ENCODE results near the gene SNRNP25. TPM values are rescaled to one million over a fixed set of nuclear protein-coding genes. Genes with fewer than 3 reads are reported as not detected.

SNRNP25 gene
- total RNA-seq, 1 donor from 2014 or later = 60.8 TPM

DNA sequence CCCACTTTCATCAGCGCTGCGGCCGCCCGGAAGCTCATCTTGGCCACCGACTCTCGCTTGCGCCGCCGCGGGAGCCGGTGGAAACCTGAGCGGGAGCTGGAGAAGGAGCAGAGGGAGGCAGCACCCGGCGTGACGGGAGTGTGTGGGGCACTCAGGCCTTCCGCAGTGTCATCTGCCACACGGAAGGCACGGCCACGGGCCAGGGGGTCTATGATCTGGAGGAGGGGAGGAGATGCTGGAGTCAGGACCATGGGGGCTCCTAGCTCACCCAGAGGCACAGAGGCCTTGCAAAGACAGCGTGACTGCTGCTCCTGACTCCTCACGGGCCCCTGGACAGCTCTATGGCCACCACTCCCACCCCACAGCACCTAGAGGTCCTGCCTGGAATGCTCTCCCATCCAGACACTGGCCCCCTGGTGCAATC, 9.4 kb downstream of the SNRNP25 start:
- intact Hi-C loops (cut with micrococcal nuclease) = no loop called here

GRCh38 chr16:63466-63865, 9.8 kb downstream of the SNRNP25 start:
- intact Hi-C loops (cut with micrococcal nuclease) = no loop called here

- intact Hi-C loops (cut with micrococcal nuclease) = no loop called here
Measured at GRCh38 chr16:63998-64913, 10.6 kb downstream of the SNRNP25 start.

GRCh38 chr16:64914-65255, 11.3 kb downstream of the SNRNP25 start:
- intact Hi-C loops (cut with micrococcal nuclease) = loop anchor here (1.0 kb wide), 5 partner anchors 12 to 297 kb away; partner anchors contain the start of genes POLR3K and SNRNP25

- intact Hi-C loops (cut with micrococcal nuclease) = loop anchor here (1.0 kb wide), 5 partner anchors 12 to 297 kb away; partner anchors contain the start of genes POLR3K and SNRNP25
Measured at GRCh38 chr16:65745-66144, 12.1 kb downstream of the SNRNP25 start.

- intact Hi-C loops (cut with micrococcal nuclease) = no loop called here
Measured at GRCh38 chr16:66309-67182, 12.9 kb downstream of the SNRNP25 start.

GRCh38 chr16:67183-67791, 13.7 kb downstream of the SNRNP25 start:
- intact Hi-C loops (cut with micrococcal nuclease) = no loop called here

- intact Hi-C loops (cut with micrococcal nuclease) = no loop called here
Measured at GRCh38 chr16:67884-68789, 14.5 kb downstream of the SNRNP25 start.

GRCh38 chr16:69181-69580, 15.6 kb downstream of the SNRNP25 start:
- intact Hi-C loops (cut with micrococcal nuclease) = no loop called here

DNA sequence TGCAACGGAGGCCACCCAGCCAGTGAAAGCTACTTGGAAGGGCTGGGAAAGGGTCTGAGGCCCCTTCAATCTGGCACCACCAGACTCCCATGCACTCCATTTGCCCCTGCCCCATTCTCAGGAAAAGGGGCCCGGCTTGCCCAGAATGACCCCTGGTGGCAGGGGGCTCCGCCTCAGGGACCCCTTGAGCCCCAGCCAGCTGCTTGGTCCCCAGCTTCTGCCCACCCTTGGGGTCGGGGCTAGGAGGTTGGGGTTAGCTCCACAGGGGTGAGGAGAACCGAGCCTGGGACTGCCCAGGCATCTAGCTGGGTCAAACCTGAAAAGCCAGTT, 17.5 kb downstream of the SNRNP25 start:
- intact Hi-C loops (cut with micrococcal nuclease) = no loop called here

DNA sequence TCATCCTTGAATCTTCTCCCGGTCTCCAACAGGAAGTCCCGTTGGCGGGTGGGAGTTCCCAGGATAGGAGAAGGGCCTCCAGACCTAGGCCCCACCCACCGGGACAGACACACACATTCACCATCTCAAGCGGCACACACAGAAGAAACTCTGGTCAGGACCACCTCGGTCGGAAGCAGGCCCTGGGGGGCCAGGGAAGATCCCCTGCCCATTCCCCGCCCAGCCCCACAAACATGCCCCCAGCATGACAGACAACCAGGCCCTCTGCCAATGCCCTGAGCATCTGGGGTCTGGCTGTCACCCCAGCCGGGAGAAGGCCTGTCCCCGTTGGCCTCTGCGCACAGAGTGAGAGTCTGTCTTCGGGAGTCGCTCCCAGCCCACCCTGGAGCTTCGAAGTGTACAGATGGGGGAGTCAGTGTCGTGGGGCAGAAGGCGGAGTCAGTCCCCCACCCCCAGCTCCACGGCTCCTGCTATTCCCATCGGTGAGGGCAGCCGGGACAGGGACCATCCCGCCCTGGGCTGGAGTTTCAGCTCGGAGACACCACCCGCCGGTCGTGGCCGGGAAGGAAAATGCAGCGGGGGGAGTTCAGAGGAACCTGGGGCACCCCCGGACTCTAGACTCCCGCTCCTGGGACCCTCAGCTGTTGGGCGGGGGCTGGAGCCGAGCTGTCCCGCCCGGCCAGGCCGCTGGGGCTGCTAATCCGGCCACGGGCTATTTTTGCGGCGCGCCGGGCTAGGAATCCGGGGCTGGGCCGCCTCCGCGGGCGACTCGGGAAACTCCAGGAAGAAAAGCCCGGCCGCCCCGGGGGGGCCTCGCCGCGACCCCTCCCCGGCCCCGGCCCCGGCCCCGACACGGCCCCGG, 18.1 kb downstream of the SNRNP25 start:
- intact Hi-C loops (cut with micrococcal nuclease) = no loop called here

GRCh38 chr16:72561-73548, 19.2 kb downstream of the SNRNP25 start, which contains the start of gene RHBDF1:
RHBDF1 (minus strand) TSS chr16:72631; CDS start chr16:65015, 7,616 bp downstream.
- intact Hi-C loops (cut with micrococcal nuclease) = no loop called here

DNA sequence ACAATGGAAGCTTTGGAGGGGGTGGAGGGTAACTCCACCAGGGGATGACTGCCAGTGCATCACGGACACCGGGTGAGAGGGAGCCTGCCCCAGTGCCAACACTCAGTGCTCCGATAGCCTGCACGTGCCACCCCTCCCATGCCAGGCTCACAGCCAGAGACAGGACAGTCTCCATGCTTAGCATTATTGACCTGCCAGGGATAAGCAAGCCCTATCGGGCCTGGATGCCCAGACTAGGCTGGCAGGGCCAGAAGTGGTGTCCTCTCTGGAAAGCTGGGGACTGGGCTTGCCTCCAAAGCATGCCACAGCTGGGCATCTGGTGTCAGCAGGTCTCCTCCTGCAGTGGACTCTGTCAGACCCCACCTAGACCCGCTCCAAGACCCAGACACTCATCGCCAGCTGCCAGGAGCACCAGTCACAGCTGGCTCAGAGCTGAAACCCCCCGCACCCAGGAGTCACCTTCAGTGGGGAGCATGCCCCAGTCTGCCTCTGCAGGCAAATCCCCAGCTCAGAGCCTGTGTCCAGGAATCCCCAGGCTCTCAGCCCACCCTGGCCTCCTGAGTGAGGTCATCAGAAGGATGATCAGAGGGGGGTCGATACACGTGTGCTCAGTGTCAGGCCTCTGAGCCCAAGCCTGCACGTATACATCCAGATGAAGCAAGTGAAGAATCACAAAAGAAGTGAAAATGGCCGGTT, 20.6 kb downstream of the SNRNP25 start:
- intact Hi-C loops (cut with micrococcal nuclease) = no loop called here

DNA sequence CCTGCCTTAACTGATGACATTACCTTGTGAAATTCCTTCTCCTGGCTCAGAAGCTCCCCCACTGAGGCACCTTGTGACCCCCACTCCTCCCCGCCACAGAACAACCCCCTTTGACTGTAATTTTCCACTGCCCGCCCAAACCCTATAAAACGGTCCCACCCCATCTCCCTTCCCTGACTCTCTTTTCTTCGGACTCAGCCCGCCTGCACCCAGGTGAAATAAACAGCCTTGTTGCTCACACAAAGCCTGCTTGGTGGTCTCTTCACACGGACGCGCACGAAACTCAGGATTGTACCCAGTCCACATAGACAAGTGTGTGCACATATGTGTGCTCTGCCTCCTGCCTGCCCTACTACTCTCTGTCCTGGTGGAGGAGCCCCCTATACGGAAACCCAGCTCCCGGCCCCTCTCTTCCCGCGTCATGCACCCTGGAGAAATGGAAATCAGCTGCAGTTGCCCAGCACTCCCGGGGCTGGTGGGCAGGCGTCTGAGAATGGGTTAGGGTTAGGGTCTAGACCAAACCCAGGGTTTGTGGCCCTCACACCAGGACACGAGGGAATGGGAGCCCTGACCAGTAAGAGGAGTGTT, 21.2 kb downstream of the SNRNP25 start:
- intact Hi-C loops (cut with micrococcal nuclease) = no loop called here

DNA sequence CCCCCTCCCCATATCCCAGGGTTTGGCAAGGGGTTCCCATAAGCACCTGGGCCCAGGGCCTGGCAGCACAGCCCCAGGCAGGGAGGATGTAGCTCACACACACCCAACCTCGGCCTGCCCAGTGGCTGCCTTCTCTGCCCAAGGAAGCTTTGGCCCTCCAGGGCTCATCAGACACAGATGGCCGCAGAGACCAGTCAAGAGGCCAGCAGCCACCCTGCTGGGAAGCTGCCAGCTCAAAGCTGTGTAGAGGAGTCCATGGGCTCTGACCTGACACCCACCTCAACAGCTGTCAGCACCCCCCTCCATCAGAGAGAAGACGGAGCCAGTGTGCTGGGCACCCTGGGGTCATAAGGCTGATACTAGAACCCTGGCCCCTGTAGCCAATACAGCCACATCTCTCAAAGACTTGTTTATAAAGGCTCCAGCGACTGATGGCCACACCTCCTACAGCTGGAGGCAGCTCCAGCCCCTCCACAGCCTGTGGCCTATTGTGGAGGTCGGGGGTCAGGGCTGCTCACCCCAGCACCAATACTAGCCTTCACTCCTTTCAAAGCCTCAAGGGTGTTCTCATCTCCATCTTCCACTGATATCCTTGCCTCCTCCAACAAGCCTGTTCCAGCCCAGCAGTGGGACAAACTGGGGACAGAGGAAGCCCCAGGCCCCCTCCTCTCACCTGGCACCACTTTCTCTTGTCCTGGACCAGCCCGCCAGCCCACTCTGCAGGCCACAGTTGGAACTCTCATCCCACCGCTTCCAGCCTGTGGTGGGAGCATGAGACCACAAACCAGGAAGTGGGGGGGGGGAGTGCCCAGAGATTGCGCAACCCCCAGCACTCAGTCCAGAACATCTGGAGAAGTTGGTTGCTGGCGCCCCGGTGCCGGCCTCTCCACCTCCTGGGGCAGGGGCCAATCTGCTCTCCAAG, 22.2 kb downstream of the SNRNP25 start:
- intact Hi-C loops (cut with micrococcal nuclease) = no loop called here

GRCh38 chr16:76535-77272, 23.1 kb downstream of the SNRNP25 start:
- intact Hi-C loops (cut with micrococcal nuclease) = loop anchor here (1.0 kb wide), 1 partner anchor 11 kb away; no protein-coding TSS in a partner anchor
